Transverse colon (tissue), 4 donors: ENCODE data around the gene OR2V1. TPM values are rescaled to one million over a fixed set of nuclear protein-coding genes. Genes with fewer than 3 reads are reported as not detected.

ENCODE experiments used
- DNase-seq: peaks from one replicate; pipeline ENCODE4 v3.0.0-alpha.2; 2019
- H3K27ac ChIP-seq, 4 donors: fragments of 200-600 bp; sonication (generic); 2 replicates each; pipeline ENCODE4 v1.5.1; 2016 to 2018; ENCODE audit warnings: inconsistent platforms in 4 of 4
- H3K27me3 ChIP-seq: fragments of 200-600 bp; sonication (generic); 2 replicates; pipeline ENCODE4 v1.5.1; 2017; ENCODE audit warnings: inconsistent platforms
- H3K36me3 ChIP-seq, 4 donors: fragments of 200-600 bp; sonication (generic); 2 replicates each; pipeline ENCODE4 v1.5.1; 2017 to 2019; ENCODE audit warnings: inconsistent platforms in 4 of 4
- H3K4me1 ChIP-seq, 4 donors: fragments of 200-600 bp; sonication (generic); 2 replicates each; pipeline ENCODE4 v1.5.1; 2017 to 2020; ENCODE audit warnings: inconsistent platforms in 4 of 4
- H3K4me3 ChIP-seq, 4 donors: fragments of 200-600 bp; sonication (generic); 1 replicate in 1 of 4; 2 replicates in 3 of 4; pipeline versions ENCODE4 v1.5.1 to v1.6.1; 2017 to 2019; ENCODE audit warnings: inconsistent platforms in 4 of 4
- H3K9me3 ChIP-seq, 2 donors: fragments of 200-600 bp; sonication (generic); 2 replicates each; pipeline ENCODE4 v1.5.1; 2017 to 2019; ENCODE audit warnings: inconsistent platforms in 2 of 2
- CTCF ChIP-seq, 5 experiments: fragments of 200-600 bp in 3 of 5; fragments of 450-650 bp in 2 of 5; sonication (generic) in 3 of 5; IDR thresholded peaks; 1 replicate in 2 of 5; 2 replicates in 3 of 5; pipeline ENCODE4 v1.5.1; 2016 to 2017; ENCODE audit warnings: antibody characterized with exemption in 5 of 5, inconsistent platforms in 3 of 5, mild to moderate bottlenecking in 2 of 5, moderate library complexity in 1 of 5
- EP300 ChIP-seq: sonication (generic); formaldehyde crosslinking; IDR thresholded peaks from one replicate; pipeline ENCODE4 v1.6.1; 2017; ENCODE audit warnings: antibody characterized with exemption, low read depth
- POLR2A ChIP-seq: fragments of 450-650 bp; IDR thresholded peaks from one replicate; pipeline ENCODE4 v1.6.1; 2016; ENCODE audit warnings: antibody characterized with exemption, mild to moderate bottlenecking, moderate library complexity
- POLR2AphosphoS5 ChIP-seq, 3 donors: sonication (generic); formaldehyde crosslinking; IDR thresholded peaks; one replicate each; pipeline ENCODE4 v1.6.1; 2016; ENCODE audit warnings: antibody characterized with exemption in 3 of 3
- WGBS, 2 donors: methylation state at CpG; one replicate each; pipeline ENCODE4 v1.1.5; 2018; ENCODE audit warnings: low coverage in 1 of 2; 5-methylcytosine and 5-hydroxymethylcytosine counted together
- in situ Hi-C, 4 donors: fragments of 200-750 bp; cut with MboI; loops; one replicate each; pipeline versions ENCODE4 v1.15.0 to v1.15.1; 2017; ENCODE audit warnings: low sequenced_read_pairs in 3 of 4, low pct_ligation_motif_present in 1 of 4, low pct_unique_long_range_greater_than_20kb in 1 of 4
- intact Hi-C: fragments of 100-400 bp; cut with DNase I; formaldehyde crosslinking; loops from one replicate; pipeline ENCODE4 v1.15.1; 2023; ENCODE audit warnings: low total_unique reads
- total RNA-seq, 4 donors: library from RNA; depleted of rRNA; stranded (reverse); fragments of >200 nt; gene quantifications; one replicate each; pipeline ENCODE4 v1.1.0, GENCODE V29; 2016

The OR2V1 gene
- total RNA-seq, 4 donors from 2014 or later: not detected

GRCh38 chr5:181140766-181141165 is 9.8 kb upstream of the OR2V1 start:
- no peak for DNase-seq
- no peaks in the 10 kb centered on the region for H3K36me3 ChIP-seq
- H3K4me1 ChIP-seq: no peaks in the 10 kb centered on the region
- H3K27ac ChIP-seq: no peak overlapping the region
- intact Hi-C loops: no loop called here
- in situ Hi-C loops: no loop called here
- TF ChIP-seq CTCF (IDR thresholded peaks at IDR 0.05): no peak
- TF ChIP-seq POLR2AphosphoS5 (IDR thresholded peaks at IDR 0.05): no peak
- TF ChIP-seq EP300: no peak
- TF ChIP-seq POLR2A: no peak
- H3K9me3 ChIP-seq: no peaks in the 10 kb centered on the region
- no peak overlapping the region for H3K4me3 ChIP-seq
- H3K27me3 ChIP-seq: peaks cover 16% of the 10 kb centered on the region
- 87% methylated on average over 3 of the region's 3 CpGs; no CpG with 5 or more reads in 1 of the 2 donors for WGBS, 2 donors

- Histone ChIP-seq H3K36me3 (no peaks in the 10 kb centered on the region), H3K4me3 (no peak overlapping the region), H3K4me1 (no peaks in the 10 kb centered on the region), H3K27me3 (peaks cover 23% of the 10 kb centered on the region), H3K27ac (no peak overlapping the region), H3K9me3 (no peaks in the 10 kb centered on the region)
- WGBS, 2 donors: 30 to 36% methylated on average over 2 to 5 of the region's 5 CpGs
- intact Hi-C loops (no loop called here), in situ Hi-C loops (no loop called here)
- TF ChIP-seq POLR2AphosphoS5 (IDR thresholded peaks at IDR 0.05): no peak
- no peak for TF ChIP-seq POLR2A
- no peak for TF ChIP-seq CTCF (IDR thresholded peaks at IDR 0.05)
- no peak for TF ChIP-seq EP300
- DNase-seq: no peak
Measured at GRCh38 chr5:181138258-181138657, 7.3 kb upstream of the OR2V1 start.

- no peaks in the 10 kb centered on the region for H3K4me1 ChIP-seq
- no peak for TF ChIP-seq CTCF (IDR thresholded peaks at IDR 0.05)
- TF ChIP-seq POLR2A: no peak
- TF ChIP-seq EP300: no peak
- no peak for TF ChIP-seq POLR2AphosphoS5 (IDR thresholded peaks at IDR 0.05)
- H3K4me3 ChIP-seq: no peak overlapping the region
- no peak overlapping the region for H3K27ac ChIP-seq
- WGBS, 2 donors: 89% methylated on average over 4 of the region's 4 CpGs
- in situ Hi-C loops (no loop called here), intact Hi-C loops (no loop called here)
- H3K27me3 ChIP-seq: peaks cover 28% of the 10 kb centered on the region
- no peaks in the 10 kb centered on the region for H3K9me3 ChIP-seq
- no peak for DNase-seq
- H3K36me3 ChIP-seq: no peaks in the 10 kb centered on the region
Measured at GRCh38 chr5:181136361-181136955, 5.5 kb upstream of the OR2V1 start.

- intact Hi-C loops: no loop called here
- Histone ChIP-seq H3K4me1 (no peaks in the 10 kb centered on the region), H3K27me3 (peaks cover 40% of the 10 kb centered on the region), H3K27ac (no peak overlapping the region), H3K4me3 (no peak overlapping the region), H3K9me3 (no peaks in the 10 kb centered on the region), H3K36me3 (no peaks in the 10 kb centered on the region)
- DNase-seq: no peak
- WGBS, 2 donors: 76 to 78% methylated on average over 6 of the region's 6 CpGs
- in situ Hi-C loops: no loop called here
- TF ChIP-seq POLR2AphosphoS5 (IDR thresholded peaks at IDR 0.05): no peak
- TF ChIP-seq POLR2A: no peak
- TF ChIP-seq CTCF (IDR thresholded peaks at IDR 0.05): no peak
- no peak for TF ChIP-seq EP300
Measured at GRCh38 chr5:181134259-181134658, 3.3 kb upstream of the OR2V1 start.
